Gastrocnemius medialis (tissue), 4 donors: ENCODE data around the gene ATP5PB.

Experiments
- CTCF ChIP-seq, 5 experiments: fragments of 450-650 bp in 3 of 5; fragments of 200-600 bp in 2 of 5; sonication (generic) in 2 of 5; IDR thresholded peaks in 4 of 5; conservative IDR thresholded peaks in 1 of 5; 1 replicate in 4 of 5; 2 replicates in 1 of 5; pipeline ENCODE4 v1.5.1; 2016 to 2019; ENCODE audit warnings: antibody characterized with exemption in 5 of 5, mild to moderate bottlenecking in 3 of 5, moderate library complexity in 3 of 5
- POLR2A ChIP-seq, 2 donors: fragments of 450-650 bp; IDR thresholded peaks; one replicate each; pipeline ENCODE4 v1.6.1; 2017; ENCODE audit warnings: antibody characterized with exemption in 2 of 2, mild to moderate bottlenecking in 2 of 2, moderate library complexity in 2 of 2

- TF ChIP-seq CTCF (IDR thresholded peaks at IDR 0.05 in 4 of 5, conservative IDR thresholded peaks at IDR 0.05 in 1 of 5), result no peak
- no peak for TF ChIP-seq POLR2A (IDR thresholded peaks at IDR 0.05)
Measured at GRCh38 chr1:111511370-111511769, 62.1 kb downstream of the ATP5PB start.
